Measurements from ENCODE around the gene PRELP.

Gene PRELP

DNA sequence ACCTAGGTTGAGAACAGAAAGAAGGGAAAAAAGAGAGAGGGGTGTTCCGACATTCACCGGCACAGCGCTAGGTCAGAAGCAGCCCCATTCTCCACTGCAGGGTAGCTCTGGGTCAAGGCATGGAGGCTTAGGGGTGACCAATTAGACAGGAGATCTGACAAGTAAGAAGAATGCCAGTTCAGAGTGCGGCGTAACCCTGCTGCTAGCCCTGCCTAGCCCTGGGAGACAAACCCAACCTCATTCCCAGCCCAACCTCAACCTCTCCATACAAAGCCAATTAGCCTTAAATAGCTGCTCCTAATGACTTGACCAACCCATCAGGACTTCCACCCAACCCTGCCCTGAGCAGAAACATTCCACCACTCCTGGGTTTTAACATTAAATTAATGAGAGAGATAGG is 3.4 kb downstream of the PRELP start:
- DNase-seq, result no peak

DNA sequence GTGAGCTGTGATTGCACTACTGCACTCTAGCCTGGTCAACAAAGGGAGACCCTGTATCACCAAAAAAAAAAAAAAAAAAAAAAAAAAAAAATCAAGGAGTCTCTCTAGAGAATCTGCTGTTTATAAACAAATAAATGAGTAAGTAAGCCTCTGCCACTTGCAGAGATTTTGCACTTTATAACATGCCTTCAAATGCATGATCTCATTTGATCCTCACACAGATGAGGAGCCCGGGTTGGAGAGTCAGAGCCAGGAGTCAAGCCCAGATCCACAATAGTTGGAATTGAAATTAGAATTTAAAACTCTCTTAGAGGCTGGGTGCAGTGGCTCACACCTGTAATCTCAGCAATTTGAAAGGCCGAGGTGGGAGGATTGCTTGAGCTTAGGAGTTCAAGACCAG is 4.0 kb downstream of the PRELP start:
- DNase-seq, result no peak

DNA sequence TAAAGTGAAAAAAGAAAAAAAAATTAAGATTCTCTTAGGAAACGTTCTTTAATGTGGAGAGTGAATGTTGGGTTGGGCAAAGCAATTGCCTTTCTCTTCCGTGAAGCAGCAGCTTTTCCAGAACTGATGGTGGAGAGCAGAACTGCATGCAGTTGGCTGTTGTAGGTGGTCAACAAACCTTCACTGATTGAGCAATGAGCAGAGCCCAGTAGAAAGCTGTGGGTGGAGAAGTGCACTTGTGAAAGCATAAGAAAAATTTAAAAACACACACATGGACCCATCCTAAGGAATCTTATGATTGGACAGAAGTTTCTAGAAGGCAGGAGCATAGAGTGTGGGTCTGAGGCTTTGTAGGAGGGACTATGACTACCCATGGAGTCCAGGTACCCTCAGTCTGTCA is 4.5 kb downstream of the PRELP start:
- peak; percentile 64 for DNase-seq

DNA sequence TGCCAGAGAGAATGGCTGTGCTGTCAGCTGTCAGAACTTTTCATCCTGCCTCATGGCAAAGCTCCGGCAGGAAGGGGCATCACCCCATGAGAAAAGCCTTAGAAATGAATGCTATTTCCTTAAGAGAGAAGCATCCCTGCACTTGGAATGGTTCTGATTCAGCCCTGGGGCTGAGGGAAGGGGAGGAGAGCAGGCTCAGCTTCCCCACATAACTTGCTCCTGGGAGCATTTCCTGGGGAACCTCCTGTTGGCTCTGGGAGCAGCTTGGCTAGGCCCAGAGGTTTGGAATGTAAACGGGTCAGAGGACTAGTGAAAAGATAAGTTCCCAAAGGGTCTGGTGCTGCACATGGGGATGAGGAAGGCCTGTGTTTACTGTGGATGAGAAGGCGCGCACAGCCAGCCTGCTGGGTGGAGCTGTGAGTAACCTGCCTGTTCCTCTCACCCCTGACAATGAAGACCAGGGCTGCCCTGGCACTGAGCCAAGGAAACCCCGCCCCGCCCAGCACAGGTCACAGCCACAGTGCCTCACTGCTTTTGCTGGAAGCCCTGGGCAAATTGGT is 5.0 kb downstream of the PRELP start:
- DNase-seq, result peak; percentile 95

DNA sequence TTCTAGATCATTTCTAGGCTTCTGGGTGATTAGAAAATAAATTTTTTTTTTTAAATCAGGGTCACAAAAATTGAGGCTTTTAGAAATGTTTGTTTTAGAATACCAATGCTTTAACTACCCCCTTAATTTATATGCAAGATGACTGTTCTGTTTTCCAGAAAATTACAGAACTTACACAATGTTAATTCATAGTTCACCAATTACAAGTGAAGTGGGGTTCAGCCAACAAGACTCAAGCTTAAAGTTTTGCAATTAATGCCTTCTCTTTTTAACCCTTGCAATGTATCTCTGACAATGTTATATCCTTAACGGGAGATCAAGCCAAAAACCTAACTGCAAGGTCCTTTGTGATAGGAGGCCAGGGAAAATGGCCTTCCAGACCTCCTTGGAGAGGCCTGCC is 5.6 kb downstream of the PRELP start:
- no peak for DNase-seq

DNA sequence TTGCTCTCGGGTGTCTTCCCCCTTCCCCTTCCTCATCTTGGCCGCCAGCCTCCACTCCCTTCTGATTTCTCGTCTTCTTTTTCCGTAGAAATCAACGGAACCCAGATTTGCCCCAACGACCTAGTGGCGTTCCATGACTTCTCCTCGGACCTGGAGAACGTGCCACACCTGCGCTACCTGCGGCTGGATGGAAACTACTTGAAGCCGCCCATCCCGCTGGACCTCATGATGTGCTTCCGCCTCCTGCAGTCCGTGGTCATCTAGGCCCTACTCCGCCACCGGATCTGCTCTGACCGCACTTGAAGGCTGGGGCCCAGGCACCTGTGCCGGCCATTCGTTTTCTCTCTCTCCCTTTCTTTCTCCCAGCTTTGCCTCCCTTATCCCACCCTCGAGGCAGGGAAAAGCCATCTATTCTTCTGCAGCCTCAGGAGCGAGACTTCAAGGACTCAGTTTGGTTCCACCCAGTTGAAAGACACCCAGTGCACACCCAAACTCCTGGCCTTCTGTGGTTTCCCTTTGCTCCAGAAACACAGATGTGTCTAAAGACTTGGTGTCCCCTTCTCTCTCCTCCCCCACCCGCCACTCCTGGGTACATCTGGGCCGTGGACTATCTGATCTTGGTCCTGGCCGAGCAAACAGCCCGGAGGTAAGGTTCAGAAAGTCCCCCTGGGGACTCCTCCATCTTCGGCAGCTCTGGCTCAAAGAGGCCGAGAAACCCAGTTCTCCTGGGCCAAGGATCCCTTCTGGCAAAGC is 11.2 kb downstream of the PRELP start:
- DNase-seq, result no peak

DNA sequence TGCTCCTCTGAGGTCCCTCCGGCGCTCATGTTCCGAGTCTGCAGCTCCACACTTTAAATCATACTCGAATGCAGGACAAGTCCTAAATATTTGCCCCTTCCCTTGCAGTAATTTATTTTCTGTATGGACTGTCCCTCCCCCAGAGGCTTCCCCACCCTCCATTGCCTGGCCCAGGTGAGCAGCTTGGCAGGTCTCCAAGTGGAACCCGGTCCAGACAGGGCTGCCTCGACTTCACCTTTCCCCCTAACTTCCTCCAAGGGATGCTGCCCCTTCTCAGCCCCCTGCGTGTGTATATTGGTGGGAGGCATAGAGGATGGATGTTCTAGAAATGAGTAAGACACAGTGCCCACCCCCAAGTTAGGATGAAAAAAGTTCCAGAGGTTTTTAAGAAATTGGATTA is 12.9 kb downstream of the PRELP start:
- no peak for DNase-seq

DNA sequence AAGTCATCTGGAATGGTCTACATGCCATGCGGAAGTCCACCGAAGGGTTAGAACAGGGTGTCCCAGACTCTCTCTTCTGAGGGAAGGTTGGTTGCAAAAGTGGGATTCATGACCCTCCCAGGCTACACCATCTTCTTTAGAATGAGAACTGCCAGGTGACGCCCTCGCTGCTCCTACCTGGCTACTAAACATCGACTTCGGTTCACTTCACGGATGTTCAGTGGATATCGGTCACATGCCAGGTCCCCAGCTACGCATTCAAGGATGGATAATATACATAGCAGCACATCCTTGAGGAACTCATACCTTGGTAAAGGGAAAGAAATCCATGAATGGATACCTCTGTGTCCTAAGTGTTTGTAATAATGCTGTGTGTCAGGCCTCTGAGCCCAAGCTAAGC is 15.0 kb downstream of the PRELP start:
- DNase-seq, result no peak

DNA sequence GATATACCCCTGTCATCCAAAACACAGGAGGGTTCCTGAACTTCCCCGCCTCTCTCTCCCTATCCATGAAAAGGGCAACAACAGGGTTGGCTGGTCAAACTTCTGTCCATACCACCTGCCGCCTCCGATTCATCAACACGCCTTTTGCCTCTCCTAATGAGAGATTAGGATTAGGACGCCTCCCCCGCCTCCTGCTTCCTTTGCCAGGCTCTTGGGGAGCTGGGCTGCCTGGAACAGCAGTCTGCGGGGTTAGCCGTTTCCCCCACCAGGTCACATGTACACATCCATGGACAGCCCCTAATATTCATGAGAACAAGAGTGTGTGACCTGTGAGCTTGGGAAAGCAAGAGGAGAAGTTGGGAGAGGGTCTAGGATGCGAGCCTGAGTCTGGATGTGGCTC is 16.1 kb downstream of the PRELP start:
- no peak for DNase-seq

DNA sequence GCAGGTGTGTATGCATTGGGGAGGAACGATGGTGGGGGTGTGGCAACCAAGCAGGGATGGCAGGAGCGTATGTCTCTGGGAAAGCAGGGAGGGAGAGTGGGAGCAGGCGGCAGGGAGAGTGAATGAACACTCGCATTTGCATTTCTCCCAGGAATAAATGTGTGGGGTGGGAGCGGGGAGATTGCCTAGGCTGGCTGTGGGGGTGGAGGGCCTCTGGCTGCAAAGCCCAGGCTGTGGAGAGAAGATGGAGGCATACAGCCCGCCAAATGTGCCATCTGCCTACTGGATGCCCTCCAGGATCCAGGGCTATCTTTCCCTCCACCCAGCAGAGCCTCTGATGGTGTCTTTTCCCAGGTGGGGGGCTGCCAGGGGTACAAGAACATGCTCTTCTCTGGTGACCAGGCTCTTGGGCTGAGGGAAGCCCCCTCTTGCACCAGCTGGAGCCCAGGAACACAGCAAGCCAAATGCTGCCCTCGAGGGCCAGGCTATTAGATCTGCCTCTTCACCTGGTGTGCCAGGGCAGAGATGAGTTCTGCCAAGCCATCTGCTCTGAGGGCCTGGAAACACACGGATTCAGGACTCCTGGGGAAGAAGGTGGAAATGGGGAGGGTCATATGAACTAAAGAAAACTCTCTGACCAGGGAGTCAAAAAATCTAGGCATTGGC is 16.6 kb downstream of the PRELP start:
- DNase-seq, result no peak

DNA sequence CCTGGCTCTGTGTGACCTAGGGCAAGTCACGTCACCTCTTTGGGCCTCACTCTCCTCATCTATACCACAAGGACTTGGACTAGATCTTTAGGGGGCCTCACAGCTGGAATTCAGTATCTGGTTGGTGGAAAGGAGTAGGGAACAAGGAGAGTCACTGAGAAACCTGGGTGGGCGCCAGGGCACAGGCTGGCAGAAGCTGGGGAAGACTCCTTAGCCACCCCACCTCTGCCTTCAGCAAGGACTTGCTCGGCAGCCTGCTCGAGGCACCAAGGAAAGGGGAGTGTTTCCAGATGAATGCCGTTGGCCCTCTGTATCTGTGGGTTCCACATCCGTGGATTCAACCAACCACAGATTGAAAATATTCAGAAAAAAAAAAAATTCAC is 17.1 kb downstream of the PRELP start:
- DNase-seq, result no peak

DNA sequence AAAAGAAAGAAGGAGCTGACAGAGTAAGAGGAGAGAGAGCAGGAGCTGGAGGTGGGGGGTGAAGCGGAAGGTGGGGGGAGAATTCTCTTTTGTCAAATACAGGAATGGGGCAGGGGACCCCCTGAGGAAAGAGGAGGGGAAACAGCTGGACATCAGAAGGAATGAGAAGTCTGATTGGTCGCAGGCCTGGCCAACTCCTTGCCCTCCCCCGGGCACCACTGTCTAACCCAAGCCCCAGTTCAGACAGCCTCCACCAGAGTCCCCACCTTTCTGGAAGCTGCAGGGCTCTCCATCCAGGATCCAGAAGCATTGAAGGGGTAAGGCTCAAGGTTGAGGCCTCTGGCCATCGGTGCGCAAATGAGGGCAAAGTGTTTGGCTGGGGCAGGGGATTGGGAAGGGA is 18.3 kb downstream of the PRELP start, which contains the start of gene OPTC:
Gene OPTC (plus strand): TSS at position 253 of the 400 bp plus-strand sequence. CDS start 1,853 bp downstream, outside the sequence.
- DNase-seq, result no peak

DNA sequence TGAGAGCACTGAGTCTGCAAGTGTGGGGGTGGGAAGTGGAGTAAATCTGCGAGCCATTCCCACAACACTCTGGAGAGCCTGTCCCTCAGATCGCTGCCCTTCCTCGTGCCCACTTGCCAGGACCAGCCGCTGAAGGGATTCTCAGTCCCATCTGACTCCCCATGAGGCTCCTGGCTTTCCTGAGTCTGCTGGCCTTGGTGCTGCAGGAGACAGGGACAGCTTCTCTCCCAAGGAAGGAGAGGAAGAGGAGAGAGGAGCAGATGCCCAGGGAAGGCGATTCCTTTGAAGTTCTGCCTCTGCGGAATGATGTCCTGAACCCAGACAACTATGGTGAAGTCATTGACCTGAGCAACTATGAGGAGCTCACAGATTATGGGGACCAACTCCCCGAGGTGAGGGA is 20.2 kb downstream of the PRELP start:
- DNase-seq, result no peak

DNA sequence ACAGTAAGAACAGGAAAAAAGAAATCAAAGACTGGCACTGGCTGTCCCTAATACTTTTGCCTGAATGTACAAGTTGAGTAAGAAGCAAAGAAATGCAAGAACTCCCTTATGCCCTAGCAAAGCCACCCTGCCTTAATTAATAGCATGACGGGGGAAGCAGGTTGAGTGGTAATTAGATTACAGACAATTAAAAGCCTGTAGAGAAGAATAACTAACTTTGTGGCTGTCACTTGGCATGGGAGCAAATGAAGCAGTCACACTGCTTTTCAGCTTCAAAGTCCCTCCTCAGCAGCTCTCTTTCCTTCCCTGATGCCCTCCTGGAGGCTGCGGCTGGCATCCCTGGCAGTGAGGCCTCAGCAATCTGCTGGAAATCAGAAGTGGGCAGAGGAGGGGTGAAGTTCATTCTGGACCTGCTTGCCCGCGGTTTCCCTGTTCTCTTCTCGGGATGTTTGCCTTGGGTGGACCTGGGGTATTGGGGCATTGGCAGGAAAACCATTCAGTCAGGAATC is 21.7 kb downstream of the PRELP start:
- DNase-seq, result no peak

DNA sequence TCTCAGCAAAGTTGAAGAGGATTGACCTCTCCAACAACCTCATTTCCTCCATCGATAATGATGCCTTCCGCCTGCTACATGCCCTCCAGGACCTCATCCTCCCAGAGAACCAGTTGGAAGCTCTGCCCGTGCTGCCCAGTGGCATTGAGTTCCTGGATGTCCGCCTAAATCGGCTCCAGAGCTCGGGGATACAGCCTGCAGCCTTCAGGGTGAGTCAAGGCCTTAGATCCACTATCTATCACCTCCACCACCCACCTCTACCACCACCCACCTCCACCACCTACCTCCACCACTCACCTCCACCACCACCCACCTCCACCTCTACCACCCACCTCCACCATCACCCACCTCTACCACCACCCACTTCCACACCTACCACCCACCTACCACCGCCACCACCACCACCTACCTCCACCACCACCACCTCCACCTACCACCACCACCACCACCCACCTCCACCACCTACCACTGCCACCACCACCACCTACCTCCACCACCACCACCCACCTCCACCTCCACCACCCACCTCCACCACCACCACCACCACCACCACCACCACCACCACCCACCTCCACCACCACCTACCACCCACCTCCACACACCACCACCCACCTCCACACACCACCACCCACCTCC is 24.2 kb downstream of the PRELP start:
- no peak for DNase-seq

DNA sequence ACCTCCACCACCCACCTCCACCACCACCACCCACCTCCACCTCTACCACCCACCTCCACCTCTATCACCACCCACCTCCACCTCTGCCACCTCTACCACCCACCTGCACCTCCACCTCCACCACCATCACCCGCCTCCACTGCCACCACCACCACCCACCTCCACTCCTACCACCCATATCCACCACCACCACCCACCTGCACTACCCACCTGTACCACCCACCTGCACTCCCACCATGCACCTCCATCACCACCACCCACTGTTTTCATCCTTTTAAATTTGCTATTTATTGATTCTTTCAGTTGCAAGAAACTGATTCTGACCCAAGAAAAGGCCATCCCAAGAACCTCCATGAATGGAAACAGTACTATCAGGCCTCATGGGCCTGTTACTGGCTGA is 24.7 kb downstream of the PRELP start:
- DNase-seq, result no peak

DNA sequence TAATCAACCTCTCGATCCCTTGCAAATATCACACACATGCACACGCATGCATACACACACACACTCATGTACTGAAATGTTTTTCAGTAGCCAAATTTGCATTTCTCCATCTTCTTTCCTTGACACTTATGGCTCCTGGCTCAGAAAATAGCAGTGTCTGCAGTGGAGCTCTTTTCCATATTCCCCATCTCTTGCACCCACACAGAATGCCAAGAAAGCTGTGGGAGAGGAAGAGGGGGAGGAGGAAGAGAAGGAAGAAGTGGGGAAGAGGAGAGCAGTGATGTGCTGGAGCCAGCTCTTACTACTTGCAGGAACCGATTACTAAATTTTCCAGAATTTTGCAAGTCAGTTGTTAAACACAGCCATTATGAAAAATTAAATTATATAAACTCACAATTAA is 28.2 kb downstream of the PRELP start:
- no peak for DNase-seq

DNA sequence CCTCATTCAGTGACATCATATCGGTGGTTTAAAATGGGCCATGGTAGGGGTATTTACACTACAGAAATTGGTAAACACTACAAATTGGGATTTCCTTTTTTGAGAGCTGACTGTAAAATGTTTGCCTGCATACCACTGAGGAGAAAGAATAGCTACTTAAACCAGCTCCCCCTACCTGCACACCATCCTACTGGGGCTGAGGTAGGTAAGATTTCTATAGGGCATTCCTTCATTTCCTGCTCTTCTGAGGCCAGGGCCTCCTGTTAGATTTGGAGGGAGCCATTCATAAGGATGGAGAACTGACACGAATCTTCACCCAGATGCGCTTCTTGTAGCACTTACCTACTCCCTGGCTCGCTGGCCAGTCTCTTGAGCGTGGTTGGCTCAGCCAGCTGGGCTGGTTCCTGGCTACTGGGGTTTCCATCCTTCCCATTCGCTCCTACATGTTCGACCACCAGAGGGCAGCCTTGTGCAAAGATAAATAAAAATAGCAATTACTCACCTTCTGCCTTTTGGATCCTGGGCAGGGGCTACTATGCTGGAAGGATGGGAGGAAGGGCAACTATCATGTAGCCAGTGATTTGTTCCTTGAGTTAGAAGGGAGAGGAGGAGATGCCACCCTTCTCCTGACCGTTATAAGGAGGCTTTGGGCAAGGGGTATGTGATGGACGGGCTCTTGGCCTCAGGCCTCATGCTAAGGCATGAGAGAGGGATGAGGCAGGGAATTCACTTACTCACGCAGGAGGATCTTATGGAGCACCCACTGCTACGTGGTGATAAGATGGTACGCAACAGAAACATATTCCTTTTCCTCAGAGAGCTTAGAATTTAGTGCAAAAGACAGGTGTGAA is 29.0 kb downstream of the PRELP start:
- DNase-seq, result peak; percentile 78

DNA sequence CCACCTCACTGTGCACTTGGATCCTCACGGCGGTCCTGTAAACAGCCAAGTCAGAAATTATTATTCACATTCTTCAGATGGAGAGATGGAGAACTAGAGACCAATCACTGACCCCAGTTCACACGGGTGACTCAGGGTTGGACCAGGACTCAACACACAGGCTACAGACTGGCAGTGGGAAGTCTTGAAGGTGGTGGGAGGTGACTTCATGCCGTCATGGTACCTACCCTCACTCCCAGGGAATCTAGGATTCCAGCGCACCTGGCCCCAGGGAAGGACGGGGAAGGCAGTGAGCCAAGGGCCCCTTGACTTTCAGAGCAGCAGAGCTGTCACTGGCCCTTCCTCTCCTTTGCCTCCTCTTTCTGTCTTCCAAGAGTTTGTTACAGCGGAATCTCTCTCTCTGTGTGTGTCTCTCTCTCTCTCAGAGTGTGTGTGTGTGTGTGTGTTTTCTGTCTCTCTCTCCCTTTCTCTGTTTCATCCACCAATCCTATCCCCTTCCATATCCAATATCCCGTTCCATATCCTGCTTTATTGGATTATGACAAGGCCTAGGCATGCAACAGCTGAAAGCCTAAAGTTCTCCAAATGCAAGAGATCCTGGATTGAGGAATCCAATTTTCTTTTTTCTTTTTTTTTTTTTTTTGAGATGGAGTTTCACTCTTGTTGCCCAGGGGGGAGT is 30.1 kb downstream of the PRELP start:
- no peak for DNase-seq

DNA sequence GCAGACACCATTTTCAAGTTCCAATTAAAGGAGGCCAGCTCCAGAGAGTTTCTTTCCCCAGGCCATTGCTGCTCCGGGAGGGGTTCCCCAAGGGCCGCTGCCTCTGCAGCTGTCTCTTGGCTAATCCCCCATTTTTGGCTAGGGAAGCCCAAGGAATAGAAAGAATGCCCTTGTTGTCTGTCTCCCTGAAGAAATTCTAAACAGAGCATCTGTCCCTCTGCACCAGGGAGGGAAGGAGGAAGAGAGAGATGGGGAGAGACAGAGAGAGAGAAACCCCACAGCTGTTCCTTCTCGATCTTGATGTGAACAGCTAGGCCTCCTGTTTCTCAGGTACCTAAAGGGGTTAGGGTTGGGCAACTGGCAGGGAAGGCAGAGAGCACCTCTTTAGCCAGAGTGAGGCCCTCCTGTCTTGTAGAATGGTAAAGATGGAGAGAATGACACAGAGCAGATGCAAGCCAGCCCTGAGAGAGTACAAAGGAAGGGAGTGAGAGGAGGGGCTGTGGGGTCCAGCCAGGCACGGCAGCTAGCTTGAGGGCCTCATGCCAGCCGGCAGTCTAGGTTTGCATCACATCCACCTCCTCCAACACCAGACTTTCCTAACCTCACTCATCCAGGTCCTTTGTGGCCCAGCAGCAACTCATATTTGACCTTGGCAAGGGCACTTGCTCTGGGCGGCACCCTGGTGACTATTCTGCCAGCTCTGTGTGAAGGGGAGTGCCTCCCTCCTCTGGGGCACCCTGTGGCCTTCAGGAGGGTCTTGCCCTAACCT is 31.4 kb downstream of the PRELP start:
- DNase-seq, result no peak

DNA sequence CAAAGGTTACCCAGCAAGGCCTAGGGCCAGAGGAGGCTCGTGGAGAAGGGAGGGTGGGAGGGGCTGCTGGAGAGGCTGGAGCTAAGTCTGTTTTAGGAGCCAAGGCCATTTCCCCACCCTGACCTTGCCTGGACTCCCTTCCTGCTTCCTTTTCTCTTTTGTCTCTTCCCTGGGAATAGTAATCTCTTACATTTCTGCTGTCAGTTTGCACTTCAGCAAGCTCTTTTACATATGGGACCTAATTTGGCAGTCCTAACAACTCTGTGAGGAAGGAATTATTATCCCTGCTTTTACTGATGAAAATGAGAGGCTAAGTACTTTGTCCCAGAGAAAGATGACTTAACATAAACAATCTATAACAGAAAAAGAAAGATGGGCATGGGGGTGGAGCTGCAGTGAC is 32.2 kb downstream of the PRELP start:
- no peak for DNase-seq

All from fibroblast of skin of right quadriceps (primary cell).